Liver (tissue), 3 donors: ENCODE data around the gene CACNA2D1.

ENCODE experiments used
- EGR1 ChIP-seq, 2 donors: IDR thresholded peaks; 2 replicates each; pipeline ENCODE4 v1.6.1; 2016 to 2018; ENCODE audit warnings: antibody characterized with exemption in 2 of 2, low read depth in 2 of 2
- GABPA ChIP-seq, 2 donors: IDR thresholded peaks in 1 of 2; conservative IDR thresholded peaks in 1 of 2; 2 replicates each; pipeline ENCODE4 v1.6.1; 2016; ENCODE audit warnings: antibody characterized with exemption in 2 of 2, mild to moderate bottlenecking in 1 of 2, moderate library complexity in 1 of 2
- JUND ChIP-seq, 2 donors: IDR thresholded peaks; 2 replicates each; pipeline ENCODE4 v1.6.1; 2016; ENCODE audit warnings: antibody characterized with exemption in 2 of 2
- RAD21 ChIP-seq, 2 donors: IDR thresholded peaks; 2 replicates each; pipeline ENCODE4 v1.6.1; 2016; ENCODE audit warnings: antibody characterized with exemption in 2 of 2, mild to moderate bottlenecking in 2 of 2
- RXRA ChIP-seq, 2 donors: IDR thresholded peaks; 2 replicates each; pipeline ENCODE4 v1.6.1; 2017 to 2018; ENCODE audit warnings: antibody characterized with exemption in 2 of 2, mild to moderate bottlenecking in 1 of 2
- SP1 ChIP-seq: IDR thresholded peaks from 2 replicates; pipeline ENCODE4 v1.6.1; 2018; ENCODE audit warnings: antibody characterized with exemption, mild to moderate bottlenecking
- TAF1 ChIP-seq: conservative IDR thresholded peaks from 2 replicates; pipeline ENCODE4 v1.6.1; 2016; ENCODE audit warnings: antibody characterized with exemption, mild to moderate bottlenecking
- TF ChIP-seq, protein P1 (sequence below): fragments of 150-350 bp; IDR thresholded peaks from 2 replicates; pipeline ENCODE4 v1.5.1; 2017; ENCODE audit warnings: improper control_type of control experiment, low read depth, low read length; ENCODE audit not compliant: missing input control
- TF ChIP-seq, protein P2 (sequence below): IDR thresholded peaks from 2 replicates; pipeline ENCODE4 v1.6.1; 2016; ENCODE audit warnings: antibody characterized with exemption
- TF ChIP-seq, protein P3 (sequence below): IDR thresholded peaks from 2 replicates; pipeline ENCODE4 v1.6.1; 2016; ENCODE audit warnings: antibody characterized with exemption, mild to moderate bottlenecking
- TF ChIP-seq, protein P4 (sequence below): IDR thresholded peaks from 2 replicates; pipeline ENCODE4 v1.6.1; 2016; ENCODE audit warnings: antibody characterized with exemption
- donor health status: healthy.
- donor health status: healthy.

DNA sequence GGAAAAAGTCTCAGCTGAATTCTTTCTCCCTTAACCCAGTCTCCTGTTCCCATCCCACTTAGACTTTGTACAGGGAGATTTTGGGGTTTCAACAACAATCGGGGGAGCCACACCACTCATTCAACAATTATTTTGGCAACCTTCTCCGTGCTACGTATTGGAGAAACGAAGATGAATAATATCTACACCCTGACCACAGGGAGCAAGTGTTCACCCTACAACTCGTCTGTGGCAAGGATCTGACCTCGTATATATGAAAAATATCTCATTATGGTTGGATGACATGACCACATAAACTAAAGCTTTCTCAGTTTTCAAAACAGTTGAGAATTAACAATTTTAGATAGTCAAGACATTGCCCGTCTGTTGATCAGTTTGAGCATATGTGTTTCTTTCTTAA is 302.1 kb downstream of the CACNA2D1 start:
- TF ChIP-seq, protein P1, sequence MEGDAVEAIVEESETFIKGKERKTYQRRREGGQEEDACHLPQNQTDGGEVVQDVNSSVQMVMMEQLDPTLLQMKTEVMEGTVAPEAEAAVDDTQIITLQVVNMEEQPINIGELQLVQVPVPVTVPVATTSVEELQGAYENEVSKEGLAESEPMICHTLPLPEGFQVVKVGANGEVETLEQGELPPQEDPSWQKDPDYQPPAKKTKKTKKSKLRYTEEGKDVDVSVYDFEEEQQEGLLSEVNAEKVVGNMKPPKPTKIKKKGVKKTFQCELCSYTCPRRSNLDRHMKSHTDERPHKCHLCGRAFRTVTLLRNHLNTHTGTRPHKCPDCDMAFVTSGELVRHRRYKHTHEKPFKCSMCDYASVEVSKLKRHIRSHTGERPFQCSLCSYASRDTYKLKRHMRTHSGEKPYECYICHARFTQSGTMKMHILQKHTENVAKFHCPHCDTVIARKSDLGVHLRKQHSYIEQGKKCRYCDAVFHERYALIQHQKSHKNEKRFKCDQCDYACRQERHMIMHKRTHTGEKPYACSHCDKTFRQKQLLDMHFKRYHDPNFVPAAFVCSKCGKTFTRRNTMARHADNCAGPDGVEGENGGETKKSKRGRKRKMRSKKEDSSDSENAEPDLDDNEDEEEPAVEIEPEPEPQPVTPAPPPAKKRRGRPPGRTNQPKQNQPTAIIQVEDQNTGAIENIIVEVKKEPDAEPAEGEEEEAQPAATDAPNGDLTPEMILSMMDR = no peak
- no peak for TF ChIP-seq RAD21 (IDR thresholded peaks at IDR 0.05)
- TF ChIP-seq GABPA (IDR thresholded peaks at IDR 0.05 in 1 of 2, conservative IDR thresholded peaks at IDR 0.05 in 1 of 2) = no peak
- TF ChIP-seq, protein P2, sequence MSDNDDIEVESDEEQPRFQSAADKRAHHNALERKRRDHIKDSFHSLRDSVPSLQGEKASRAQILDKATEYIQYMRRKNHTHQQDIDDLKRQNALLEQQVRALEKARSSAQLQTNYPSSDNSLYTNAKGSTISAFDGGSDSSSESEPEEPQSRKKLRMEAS = no peak
- TF ChIP-seq JUND (IDR thresholded peaks at IDR 0.05) = no peak
- TF ChIP-seq, protein P3, sequence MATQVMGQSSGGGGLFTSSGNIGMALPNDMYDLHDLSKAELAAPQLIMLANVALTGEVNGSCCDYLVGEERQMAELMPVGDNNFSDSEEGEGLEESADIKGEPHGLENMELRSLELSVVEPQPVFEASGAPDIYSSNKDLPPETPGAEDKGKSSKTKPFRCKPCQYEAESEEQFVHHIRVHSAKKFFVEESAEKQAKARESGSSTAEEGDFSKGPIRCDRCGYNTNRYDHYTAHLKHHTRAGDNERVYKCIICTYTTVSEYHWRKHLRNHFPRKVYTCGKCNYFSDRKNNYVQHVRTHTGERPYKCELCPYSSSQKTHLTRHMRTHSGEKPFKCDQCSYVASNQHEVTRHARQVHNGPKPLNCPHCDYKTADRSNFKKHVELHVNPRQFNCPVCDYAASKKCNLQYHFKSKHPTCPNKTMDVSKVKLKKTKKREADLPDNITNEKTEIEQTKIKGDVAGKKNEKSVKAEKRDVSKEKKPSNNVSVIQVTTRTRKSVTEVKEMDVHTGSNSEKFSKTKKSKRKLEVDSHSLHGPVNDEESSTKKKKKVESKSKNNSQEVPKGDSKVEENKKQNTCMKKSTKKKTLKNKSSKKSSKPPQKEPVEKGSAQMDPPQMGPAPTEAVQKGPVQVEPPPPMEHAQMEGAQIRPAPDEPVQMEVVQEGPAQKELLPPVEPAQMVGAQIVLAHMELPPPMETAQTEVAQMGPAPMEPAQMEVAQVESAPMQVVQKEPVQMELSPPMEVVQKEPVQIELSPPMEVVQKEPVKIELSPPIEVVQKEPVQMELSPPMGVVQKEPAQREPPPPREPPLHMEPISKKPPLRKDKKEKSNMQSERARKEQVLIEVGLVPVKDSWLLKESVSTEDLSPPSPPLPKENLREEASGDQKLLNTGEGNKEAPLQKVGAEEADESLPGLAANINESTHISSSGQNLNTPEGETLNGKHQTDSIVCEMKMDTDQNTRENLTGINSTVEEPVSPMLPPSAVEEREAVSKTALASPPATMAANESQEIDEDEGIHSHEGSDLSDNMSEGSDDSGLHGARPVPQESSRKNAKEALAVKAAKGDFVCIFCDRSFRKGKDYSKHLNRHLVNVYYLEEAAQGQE = no peak
- no peak for TF ChIP-seq TAF1
- no peak for TF ChIP-seq RXRA (IDR thresholded peaks at IDR 0.05)
- TF ChIP-seq, protein P4, sequence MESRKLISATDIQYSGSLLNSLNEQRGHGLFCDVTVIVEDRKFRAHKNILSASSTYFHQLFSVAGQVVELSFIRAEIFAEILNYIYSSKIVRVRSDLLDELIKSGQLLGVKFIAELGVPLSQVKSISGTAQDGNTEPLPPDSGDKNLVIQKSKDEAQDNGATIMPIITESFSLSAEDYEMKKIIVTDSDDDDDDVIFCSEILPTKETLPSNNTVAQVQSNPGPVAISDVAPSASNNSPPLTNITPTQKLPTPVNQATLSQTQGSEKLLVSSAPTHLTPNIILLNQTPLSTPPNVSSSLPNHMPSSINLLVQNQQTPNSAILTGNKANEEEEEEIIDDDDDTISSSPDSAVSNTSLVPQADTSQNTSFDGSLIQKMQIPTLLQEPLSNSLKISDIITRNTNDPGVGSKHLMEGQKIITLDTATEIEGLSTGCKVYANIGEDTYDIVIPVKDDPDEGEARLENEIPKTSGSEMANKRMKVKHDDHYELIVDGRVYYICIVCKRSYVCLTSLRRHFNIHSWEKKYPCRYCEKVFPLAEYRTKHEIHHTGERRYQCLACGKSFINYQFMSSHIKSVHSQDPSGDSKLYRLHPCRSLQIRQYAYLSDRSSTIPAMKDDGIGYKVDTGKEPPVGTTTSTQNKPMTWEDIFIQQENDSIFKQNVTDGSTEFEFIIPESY = no peak
- TF ChIP-seq EGR1 (IDR thresholded peaks at IDR 0.05; ENCODE audit: low read depth in 2 of 2) = no peak
- no peak for TF ChIP-seq SP1
